HG03097 (cell line): ENCODE results near the gene FRAS1.

ENCODE experiments used
- ATAC-seq: cut with Tn5 transposase; IDR thresholded peaks from one replicate; pipeline ENCODE4 v1.9.1; 2021; ENCODE audit not compliant: unreplicated experiment, low FRiP score

FRAS1 gene

DNA sequence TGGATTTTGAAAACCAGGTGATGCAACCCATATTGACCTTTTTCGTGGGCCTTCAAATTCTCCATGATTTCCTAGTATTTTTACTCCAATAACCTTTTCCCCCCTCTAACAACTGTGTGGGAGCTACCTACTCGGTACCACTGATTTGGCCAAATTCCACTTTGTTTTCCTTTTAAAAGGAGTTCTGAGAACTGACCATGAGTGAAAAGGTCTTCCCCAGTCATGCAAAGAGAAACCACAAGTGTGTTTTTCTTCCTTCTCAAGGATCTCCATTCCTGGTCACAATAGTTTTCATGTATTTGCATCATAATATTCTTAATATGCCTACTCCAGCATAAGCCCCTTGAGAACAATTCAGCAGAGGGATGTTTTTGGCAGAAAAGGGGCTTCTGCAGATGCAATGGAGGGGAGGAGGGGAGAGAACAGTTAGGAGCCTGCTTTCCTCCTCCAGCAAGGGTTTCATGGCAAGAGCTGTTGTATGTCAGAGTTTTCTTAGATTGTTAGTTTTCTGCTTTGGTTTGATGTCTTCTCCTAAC lies 299.2 kb downstream of the FRAS1 start:
- no peak for ATAC-seq

DNA sequence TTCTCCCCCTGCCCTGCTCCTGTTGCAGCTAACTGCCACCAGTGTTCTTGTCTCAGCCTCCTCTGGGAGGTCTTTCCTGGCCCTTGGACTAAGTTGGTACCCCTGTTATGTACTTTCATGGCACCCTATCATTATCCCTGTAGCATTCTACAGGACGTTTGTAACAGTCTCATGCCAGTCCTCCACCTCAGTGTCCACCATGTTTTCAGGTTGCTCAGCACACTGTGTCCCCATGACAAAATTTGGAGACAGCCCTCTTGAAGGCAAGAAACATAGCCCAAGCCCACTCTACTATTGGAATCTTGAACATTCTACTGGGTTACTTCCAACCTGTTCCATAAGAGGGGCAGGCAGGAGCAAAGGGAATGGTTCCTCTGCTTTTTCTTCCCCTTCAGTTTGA lies 300.0 kb downstream of the FRAS1 start:
- no peak for ATAC-seq

DNA sequence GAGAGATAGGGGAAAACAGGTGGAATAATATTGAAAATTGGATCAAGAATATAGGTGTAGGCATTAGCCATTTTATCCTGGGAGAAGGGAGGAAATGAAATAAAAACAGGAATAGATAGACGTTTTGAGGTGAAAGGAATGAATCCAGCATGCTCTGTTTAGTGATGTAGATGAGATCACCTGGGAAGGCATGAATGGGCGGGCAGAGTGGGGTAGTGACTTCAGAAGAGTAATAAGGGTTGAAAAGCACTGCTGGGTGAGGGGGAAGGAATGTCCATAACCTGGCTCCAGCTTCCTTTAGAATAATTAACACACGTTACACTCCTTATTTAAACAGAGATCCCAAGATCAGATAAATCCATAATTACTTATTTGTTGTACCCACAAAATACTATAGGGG lies 303.3 kb downstream of the FRAS1 start:
- no peak for ATAC-seq

DNA sequence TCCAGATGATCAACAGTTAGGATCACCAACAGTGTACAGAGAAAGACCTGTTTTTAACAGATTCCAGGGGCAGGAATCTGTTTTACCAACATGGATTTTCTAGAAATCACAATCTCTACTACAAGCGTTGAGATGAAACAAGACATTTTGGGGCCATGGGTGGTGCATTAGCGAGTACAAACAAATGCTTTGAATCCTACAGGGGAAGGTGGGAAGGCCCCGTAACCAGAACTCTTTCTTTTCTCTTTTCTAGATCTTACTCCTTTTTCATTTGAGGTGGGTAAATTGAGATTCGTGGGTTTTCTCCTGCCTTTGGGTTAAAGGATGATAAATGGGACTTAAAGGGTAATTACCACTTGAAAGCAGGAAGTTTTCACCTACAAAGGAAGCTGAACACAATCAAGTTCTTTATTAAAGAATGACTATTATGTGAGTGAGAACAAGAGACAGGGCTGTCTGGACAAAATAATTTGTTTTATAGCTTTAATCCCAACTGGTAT lies 304.5 kb downstream of the FRAS1 start:
- ATAC-seq: no peak

DNA sequence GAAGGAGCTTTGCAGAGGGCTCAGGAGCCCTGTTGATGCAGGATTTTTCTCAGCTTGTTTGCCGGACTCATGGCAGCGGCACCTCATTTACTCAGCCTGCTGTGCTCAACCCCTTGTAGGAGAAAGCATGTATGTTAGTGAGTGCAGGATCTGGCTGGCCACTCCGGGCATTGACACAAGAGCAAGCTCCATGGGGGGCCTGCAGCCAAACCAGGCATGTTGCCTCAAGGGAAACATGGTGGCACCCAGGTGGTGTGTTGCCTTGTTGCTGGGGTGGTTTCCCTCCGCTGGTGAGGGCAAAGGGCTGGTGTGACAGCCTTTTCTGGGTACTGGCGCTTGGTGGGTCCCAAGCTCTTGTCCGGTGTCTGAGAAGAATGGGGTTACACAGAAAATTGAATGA lies 305.2 kb downstream of the FRAS1 start:
- no peak for ATAC-seq

DNA sequence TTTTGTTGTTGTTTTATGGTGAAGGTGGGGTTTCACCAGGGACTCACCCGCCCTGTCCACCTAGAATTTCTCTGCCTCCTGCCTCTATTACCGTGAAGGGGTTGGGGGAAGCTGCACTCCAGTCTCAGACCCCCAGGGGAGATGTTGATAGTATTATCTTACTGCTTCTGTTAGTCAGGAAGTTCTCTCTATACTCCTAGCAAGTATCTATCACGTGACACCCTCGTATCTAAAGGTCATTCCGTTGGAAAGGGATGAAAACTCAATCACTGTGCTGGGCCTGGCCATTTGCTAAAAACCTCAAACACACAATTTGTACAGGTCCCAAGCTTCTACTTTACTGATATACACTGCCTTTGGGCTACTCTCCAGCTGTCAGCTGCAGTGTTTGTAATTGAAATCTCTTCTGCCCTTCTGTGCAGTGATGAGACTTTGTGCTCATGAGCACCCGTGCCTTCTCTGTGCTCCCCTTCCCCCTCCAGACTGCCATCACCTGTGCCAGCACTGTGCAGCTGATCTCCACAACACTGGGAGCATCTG lies 306.0 kb downstream of the FRAS1 start:
- no peak for ATAC-seq

DNA sequence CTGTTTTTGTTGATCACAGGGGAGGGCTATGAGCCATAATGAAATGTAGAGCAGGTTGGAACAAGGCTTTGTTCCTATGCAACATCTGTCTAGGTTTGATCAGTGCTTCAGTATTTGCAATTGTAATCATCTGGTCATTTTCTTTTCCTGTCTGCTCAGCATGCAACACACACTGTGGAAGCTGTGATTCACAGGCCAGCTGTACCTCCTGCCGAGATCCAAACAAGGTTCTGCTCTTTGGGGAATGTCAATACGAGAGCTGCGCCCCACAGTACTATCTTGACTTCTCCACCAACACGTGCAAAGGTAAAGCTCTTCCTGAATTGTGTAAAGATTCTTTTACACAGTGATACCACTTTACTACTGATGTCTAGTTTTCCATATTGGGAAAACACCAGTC lies 312.6 kb downstream of the FRAS1 start:
- no peak for ATAC-seq

DNA sequence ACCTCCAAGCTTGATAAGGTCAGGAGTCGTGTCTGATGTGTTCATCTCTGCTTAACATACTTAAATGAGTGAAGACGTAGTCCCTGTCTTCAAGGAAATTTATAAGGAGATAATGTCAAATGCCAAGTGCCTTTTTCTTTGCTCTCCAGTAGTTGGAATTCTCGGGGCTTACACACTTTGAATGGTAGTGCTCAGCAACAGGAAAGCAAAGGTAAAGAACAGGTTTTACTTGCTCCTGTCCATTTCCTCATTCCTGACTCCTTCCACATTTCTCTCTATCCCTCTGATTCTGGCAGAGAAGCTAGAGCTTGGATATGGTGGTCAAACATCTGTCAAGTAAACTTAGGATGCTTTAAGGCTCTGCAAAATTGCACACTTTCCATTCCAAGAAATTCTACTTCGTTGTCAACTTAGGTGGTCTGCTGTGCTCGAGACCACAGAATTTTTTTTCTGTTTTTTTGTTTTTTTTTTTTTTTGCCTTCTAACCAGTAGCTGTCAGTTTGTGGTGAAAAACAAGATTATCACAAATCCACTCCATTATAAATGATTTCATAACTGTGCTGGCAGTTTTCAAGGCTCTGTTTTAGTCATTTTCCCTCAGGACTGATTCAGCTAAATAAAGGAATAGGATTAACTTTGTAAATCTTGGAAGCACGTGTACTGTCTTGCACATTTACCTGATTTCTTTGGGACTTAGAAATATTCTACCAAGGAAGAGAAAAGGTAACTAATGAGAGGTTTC lies 313.7 kb downstream of the FRAS1 start:
- ATAC-seq: no peak

DNA sequence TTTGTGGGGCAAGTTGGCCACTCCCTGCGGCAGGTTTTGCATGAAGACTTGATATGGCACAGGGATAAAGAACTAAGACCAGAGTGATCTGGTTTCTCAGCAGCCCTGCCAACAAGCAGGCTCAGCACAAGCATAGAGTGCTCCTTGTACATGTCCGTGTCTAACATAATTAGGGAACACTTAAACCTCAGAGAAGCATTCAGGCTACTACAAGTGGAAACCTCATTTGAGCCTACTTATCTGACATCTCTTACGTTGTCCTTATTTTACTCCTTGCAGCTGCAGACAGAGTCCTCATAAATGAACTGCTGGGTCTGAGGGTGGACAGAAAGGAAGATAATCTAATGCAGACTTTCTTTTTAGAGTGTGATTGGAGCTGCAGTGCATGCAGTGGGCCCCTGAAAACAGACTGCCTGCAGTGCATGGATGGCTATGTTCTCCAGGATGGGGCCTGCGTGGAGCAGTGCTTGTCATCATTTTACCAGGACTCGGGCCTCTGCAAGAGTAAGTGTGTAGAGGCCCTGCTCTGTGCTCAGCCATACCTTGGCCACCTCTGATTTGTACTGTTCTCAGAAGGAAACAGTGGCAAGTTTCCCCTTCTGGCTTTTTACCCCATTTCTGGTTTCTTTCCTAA lies 315.3 kb downstream of the FRAS1 start:
- ATAC-seq: no peak

DNA sequence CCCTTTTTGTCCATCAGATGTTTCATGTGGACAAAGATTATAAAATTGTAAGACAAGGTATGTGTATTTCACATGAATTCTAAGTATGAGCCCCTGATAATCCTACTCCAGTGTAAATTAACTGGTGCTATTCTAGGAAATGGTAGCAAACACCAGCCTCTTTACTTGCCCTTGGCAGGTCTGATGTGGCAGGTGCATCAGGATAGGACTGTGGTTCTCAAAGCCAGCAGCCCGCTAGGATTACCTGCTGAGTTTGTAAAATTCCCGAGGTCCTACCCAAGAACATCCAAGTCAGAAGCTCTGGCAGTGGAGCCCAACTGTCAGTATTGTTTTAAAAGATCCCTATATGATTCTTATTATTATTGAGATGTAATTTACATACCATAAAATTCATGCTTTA lies 320.4 kb downstream of the FRAS1 start:
- no peak for ATAC-seq

DNA sequence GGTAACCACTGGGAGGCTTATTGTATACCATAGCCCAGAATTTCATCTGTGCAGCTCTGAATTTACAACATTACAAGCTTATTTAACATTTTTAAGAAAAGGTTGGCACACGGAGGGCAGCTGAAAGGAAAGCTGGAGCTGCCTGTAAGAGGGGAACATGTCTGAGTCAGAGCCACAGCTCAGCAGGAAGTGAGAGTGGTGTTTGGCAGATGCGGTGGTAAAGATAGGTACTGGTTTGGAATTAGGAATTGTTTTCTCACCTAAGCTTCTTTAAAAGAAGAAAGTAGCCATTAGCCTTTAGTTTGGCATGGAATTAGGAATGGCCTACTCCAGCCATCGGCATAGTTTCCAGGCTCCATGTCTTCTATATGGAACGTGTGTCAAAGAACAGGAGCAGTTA lies 321.9 kb downstream of the FRAS1 start:
- no peak for ATAC-seq

DNA sequence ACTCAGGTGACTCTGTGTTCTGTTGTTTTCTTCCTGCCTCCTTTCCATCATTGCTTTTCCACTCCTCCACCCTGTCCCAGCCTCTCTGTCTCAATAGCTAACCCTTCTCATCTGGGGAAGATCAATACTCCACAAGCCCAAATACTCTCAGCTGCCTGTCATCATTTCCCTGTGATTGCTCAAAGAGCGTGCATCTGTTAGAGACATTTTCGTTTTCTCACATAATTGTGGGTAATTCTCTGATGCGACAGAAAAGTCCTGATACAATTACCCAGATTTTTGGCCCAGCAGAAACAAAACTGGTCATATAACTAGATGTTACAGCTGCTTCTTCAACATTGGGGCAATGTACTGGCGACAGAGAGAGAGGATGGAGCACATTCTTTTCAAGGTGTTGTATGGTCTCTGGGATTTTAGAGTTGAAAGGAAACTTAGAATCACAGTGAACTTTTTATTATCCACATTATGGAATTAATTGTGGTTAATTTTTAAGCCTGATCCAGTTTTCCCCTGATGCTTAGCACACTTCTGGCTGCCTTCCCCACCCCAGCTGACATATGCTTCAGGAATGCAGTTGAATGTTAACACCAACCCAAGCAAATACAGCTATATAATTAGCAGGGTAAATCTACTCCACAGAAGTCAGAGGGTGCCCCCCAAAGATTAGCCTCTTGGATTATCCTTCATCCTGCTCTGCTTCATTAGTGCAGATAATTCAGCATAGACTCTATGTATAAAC lies 323.0 kb downstream of the FRAS1 start:
- ATAC-seq: no peak

DNA sequence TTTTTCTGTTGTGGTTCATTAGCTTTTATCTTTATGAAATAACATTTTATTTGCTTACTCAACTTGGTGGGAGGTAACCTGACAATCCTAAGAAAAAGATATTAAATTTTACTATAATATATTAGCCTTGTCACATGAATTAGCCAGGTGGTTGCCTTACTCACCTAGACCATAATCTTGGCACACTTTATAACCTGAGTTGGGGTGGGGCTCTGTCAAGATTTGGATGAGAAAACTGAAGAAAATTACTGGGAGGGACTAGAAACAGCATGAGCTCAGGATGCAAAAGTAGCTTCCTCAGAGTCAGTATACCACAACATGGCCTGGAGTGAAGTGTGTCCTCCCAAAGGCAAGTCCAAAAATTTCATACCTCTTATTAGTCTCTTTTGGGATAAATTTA lies 329.6 kb downstream of the FRAS1 start:
- no peak for ATAC-seq

DNA sequence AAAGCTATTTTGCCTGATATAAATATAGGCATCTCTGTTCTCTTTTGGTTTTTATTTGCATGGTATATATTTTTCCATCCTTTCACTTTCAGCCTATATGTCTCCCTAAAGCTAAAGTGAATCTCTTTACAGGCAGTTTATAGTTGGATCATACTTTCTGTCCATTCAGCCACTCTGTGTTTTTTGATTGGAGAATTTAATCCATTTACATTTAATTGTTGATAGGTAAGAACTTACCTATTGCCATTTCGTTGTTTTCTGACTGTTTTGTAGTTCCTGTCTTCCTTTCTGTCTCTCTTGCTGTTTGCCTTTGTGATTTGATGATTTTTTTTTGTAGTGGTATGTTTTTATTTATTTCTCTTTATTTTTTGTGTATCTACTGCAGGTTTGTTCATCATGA lies 338.5 kb downstream of the FRAS1 start:
- no peak for ATAC-seq

DNA sequence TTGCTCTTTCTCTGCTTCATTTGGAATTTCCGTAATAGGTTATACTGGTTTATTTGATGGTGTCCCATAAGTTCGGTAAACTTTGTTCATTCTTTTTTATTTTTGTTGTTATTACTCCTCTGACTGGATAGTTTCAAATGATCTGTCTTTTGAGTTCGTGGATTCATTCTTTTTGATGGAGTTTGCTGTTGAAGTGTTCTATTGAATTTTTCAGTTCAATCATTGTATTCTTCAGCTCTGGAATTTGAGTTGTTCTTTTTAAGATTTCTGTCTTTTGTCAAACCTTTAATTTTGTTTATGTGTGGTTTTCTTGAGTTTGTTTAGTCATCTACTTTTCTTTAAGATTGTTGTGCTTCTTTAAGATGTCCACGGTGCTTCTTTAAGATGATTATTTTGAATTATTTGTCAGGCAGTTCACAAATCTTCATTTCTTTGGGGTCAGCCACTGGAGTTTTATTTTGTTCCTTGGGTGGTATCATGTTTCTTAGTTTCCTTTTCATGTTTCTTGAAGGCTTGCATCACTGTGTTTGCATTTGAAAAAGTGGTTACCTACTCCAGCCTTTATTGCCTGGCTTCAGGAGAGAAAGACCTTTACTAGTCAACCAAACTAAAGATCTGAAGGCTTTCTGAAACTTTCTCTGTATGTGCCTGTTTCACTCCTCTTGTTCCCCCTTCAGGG lies 339.6 kb downstream of the FRAS1 start:
- ATAC-seq: no peak

DNA sequence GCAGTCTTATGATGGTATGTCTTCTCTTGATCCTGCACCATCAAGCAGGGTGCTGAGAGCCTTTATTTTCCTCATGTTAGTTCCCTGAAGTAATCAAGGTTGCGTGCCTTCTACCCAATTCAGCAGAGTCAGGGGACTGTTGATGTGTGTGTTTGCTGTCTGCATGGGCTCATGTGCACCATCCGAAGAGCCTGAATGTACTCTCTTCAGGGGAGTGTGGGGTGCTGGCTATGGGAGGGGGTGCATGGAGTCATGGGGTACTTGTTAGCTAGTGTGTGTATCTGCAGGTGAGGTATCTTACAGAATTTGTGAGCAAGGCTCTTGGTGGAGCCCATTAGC lies 340.1 kb downstream of the FRAS1 start:
- ATAC-seq: no peak

DNA sequence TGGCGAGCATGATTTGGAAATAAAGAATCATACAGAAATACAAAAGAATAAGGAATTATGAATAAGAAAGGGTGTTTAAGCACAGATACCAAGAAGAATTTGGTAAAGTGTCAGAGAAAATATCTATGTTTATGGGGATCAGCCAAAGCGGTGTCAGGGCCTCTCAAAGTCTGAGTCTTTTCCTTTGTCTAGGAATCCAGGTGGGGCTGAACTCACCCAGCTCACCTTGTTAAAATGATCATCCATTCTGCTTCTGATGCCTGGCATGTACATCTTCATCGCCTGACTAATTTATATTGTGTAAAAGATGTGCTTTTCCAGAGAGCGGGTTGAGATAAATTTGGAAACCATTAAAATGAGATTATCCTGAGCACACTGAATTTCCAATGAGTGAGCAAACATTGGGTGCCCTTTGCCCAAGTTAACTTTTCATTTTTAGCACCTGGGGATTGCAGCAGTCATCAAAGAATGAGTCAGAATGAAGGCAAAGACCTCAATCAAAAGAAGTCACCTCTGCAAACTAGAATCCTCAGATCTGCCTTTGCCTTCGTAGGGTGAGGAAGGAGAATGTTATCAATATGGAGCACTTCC lies 352.6 kb downstream of the FRAS1 start:
- ATAC-seq: no peak

DNA sequence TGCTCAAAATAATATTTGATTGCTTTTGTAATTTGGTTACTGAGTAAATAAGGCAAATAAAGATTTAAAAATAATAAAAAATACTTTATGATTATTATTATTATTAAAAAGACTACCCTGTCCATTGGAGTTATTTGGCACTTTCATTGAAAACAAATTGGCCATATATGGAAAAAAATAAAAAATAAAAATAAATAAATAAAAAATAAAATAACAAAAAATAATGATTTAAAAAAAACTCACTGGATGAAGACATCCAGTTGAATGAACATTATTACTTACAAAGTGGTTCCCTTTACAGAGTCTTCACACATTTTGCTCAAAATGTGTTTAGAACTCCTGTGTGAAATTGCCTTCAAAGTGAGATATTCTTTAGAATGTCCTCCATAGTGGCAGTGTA lies 353.1 kb downstream of the FRAS1 start:
- ATAC-seq: no peak

DNA sequence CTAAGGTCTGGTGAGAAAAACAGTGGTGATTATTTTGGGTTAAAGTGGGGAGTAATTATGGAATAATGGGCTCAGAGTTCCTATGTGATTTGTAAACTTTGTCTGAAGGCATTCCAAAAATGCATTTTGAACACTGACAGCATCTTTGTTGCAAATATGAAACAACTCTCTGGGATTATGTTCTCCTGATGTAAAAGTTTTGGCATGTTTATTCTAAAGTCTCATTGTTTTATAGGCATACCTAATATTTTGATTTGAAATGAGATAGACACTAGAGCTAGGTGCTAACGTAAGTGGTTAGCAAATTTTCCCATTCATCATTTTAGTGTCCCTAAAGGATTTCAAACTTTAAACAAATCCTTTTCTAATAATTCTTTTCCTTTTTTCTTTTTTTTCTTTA lies 353.6 kb downstream of the FRAS1 start:
- ATAC-seq: no peak

DNA sequence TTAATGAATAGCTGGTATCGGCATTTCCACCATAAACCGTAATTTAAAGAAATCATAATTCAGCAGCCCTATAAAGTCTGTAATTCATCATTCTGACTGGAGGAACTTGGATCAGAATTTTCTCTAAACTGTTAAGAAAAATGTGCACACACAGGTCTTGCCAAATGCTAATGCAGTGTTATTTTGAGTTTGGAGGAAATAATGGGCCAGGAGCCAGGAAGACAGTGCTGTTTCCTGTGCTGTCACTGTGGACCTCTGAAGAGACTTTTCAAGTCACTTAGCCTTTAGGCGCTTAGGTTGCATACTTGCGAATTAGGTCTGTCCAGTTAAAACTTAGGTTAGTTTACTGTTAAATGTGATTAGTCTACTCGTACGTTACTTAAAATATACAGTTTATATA lies 357.0 kb downstream of the FRAS1 start:
- ATAC-seq: no peak
